ENCODE results near the gene SHANK1. TPM values are rescaled to one million over a fixed set of nuclear protein-coding genes. Genes with fewer than 3 reads are reported as not detected.
"Not testable (repeated sequence)": the region's sequence is repeated elsewhere in the genome, so short reads cannot be mapped to it uniquely, and the experiment has no call there.

Gene SHANK1
- total RNA-seq, result 1 to 10 TPM in 2 of 4 donors, not detected in 2; 4.0 to 6.5 TPM

- no peak for DNase-seq
- Histone ChIP-seq H3K27me3 (no peaks in the 10 kb centered on the region), H3K4me3 (peak within 1 kb of the TSS in 1 of 2 donors; percentile 32), H3K4me1 (peaks cover 0 to 20% of the 10 kb centered on the region in 2 donors), H3K27ac (no peak within 1 kb of the TSS), H3K36me3 (no peaks in the 10 kb centered on the region), H3K9me3 (no peaks in the 10 kb centered on the region)
- intact Hi-C loops (cut with DNase I; ENCODE audit: low total_unique reads), result no loop called here
- no peak for TF ChIP-seq CTCF (IDR thresholded peaks at IDR 0.05)
- TF ChIP-seq POLR2A (IDR thresholded peaks at IDR 0.05), result no peak
Measured at GRCh38 chr19:50719566-50719965, at the start of gene SHANK1. Gene SHANK1 (minus strand): TSS chr19:50719802. CDS start chr19:50716919, 2,883 bp downstream.

GRCh38 chr19:50768277-50768676 is 48.7 kb upstream of the SHANK1 start:
- Histone ChIP-seq H3K4me1 (no peaks in the 10 kb centered on the region), H3K27me3 (no peaks in the 10 kb centered on the region), H3K4me3 (no peak overlapping the region), H3K27ac (no peak overlapping the region), H3K9me3 (no peaks in the 10 kb centered on the region), H3K36me3 (no peaks in the 10 kb centered on the region)
- DNase-seq, result no peak
- TF ChIP-seq CTCF (IDR thresholded peaks at IDR 0.05) (no peak), POLR2A (IDR thresholded peaks at IDR 0.05) (no peak)
- intact Hi-C loops (cut with DNase I; ENCODE audit: low total_unique reads), result no loop called here

- intact Hi-C loops (cut with DNase I; ENCODE audit: low total_unique reads); H3K36me3 ChIP-seq; H3K27me3 ChIP-seq; H3K4me3 ChIP-seq; H3K4me1 ChIP-seq; DNase-seq; H3K27ac ChIP-seq; H3K9me3 ChIP-seq: not testable (repeated sequence)
Measured at GRCh38 chr19:50767263-50767662, 47.7 kb upstream of the SHANK1 start.

- H3K4me1 ChIP-seq; H3K27ac ChIP-seq; DNase-seq; intact Hi-C loops (cut with DNase I; ENCODE audit: low total_unique reads); H3K9me3 ChIP-seq; H3K27me3 ChIP-seq; H3K4me3 ChIP-seq; H3K36me3 ChIP-seq: not testable (repeated sequence)
Measured at GRCh38 chr19:50766746-50767145, 47.1 kb upstream of the SHANK1 start.

GRCh38 chr19:50764409-50764808 is 44.8 kb upstream of the SHANK1 start:
- no peaks in the 10 kb centered on the region for H3K36me3 ChIP-seq
- no peak overlapping the region for H3K4me3 ChIP-seq
- H3K27ac ChIP-seq, result no peak overlapping the region
- TF ChIP-seq POLR2A (IDR thresholded peaks at IDR 0.05) (no peak), CTCF (IDR thresholded peaks at IDR 0.05) (no peak)
- no peaks in the 10 kb centered on the region for H3K4me1 ChIP-seq
- no peaks in the 10 kb centered on the region for H3K27me3 ChIP-seq
- no peaks in the 10 kb centered on the region for H3K9me3 ChIP-seq
- no peak for DNase-seq
- intact Hi-C loops (cut with DNase I; ENCODE audit: low total_unique reads), result no loop called here

- H3K4me1 ChIP-seq; H3K36me3 ChIP-seq; H3K9me3 ChIP-seq; DNase-seq; H3K27ac ChIP-seq; H3K27me3 ChIP-seq; H3K4me3 ChIP-seq; intact Hi-C loops (cut with DNase I; ENCODE audit: low total_unique reads): not testable (repeated sequence)
Measured at GRCh38 chr19:50763521-50763920, 43.9 kb upstream of the SHANK1 start.

GRCh38 chr19:50761501-50761900 is 41.9 kb upstream of the SHANK1 start:
- DNase-seq; intact Hi-C loops (cut with DNase I; ENCODE audit: low total_unique reads); H3K4me1 ChIP-seq; H3K27ac ChIP-seq; H3K27me3 ChIP-seq; H3K4me3 ChIP-seq; H3K9me3 ChIP-seq; H3K36me3 ChIP-seq: not testable (repeated sequence)
